DOHH2 (cell line): ENCODE measurements around the gene NET1.

Source experiments
- H3F3A ChIP-seq: fragments of 200-600 bp; sonication (generic), shearing (Covaris generic); 2 replicates; pipeline ENCODE4 v1.6.0; 2016; ENCODE audit warnings: antibody characterized with exemption, mild to moderate bottlenecking; ENCODE audit not compliant: control insufficient read depth, insufficient read depth
- H3K27ac ChIP-seq: fragments of 200-600 bp; sonication (generic); 2 replicates; pipeline ENCODE4 v1.5.1; 2014; ENCODE audit warnings: low read depth, mild to moderate bottlenecking, low read length, moderate library complexity
- H3K27me3 ChIP-seq: fragments of 200-600 bp; sonication (generic); 2 replicates; pipeline ENCODE4 v1.6.1; 2014; ENCODE audit warnings: mild to moderate bottlenecking, low read length, mixed read lengths; ENCODE audit not compliant: control insufficient read depth
- H3K36me3 ChIP-seq: fragments of 200-600 bp; sonication (generic); 2 replicates; pipeline ENCODE4 v1.6.1; 2014; ENCODE audit warnings: mild to moderate bottlenecking, low read length, moderate library complexity, mixed read lengths; ENCODE audit not compliant: control insufficient read depth
- H3K4me1 ChIP-seq: fragments of 200-600 bp; sonication (generic); 2 replicates; pipeline ENCODE4 v1.6.1; 2014; ENCODE audit warnings: mild to moderate bottlenecking, low read length, mixed read lengths; ENCODE audit not compliant: control insufficient read depth
- H3K4me2 ChIP-seq: fragments of 200-600 bp; sonication (generic); 2 replicates; pipeline ENCODE4 v1.6.0; 2014; ENCODE audit warnings: mild to moderate bottlenecking, low read length, moderate library complexity
- H3K4me3 ChIP-seq: fragments of 200-600 bp; sonication (generic); 2 replicates; pipeline ENCODE4 v1.5.1; 2014; ENCODE audit warnings: mild to moderate bottlenecking, low read length, mixed read lengths
- H3K79me2 ChIP-seq: fragments of 200-600 bp; sonication (generic); 2 replicates; pipeline ENCODE4 v1.6.1; 2014; ENCODE audit warnings: mild to moderate bottlenecking, low read length, mixed read lengths; ENCODE audit not compliant: control insufficient read depth
- H3K9me2 ChIP-seq: fragments of 200-600 bp; sonication (generic); replicated peaks from 2 replicates; pipeline ENCODE4 v1.6.1; 2014; ENCODE audit warnings: mild to moderate bottlenecking, low read length, mixed read lengths; ENCODE audit not compliant: control insufficient read depth
- H3K9me3 ChIP-seq: fragments of 200-600 bp; sonication (generic); 2 replicates; pipeline ENCODE4 v1.6.1; 2014; ENCODE audit warnings: antibody characterized with exemption, low read length, mixed read lengths; ENCODE audit not compliant: control insufficient read depth, insufficient read depth
- H4K20me1 ChIP-seq: fragments of 200-600 bp; sonication (generic); 2 replicates; pipeline ENCODE4 v1.6.0; 2014; ENCODE audit warnings: low read depth, mild to moderate bottlenecking, antibody characterized with exemption, low read length, moderate library complexity; ENCODE audit not compliant: control insufficient read depth, insufficient read depth
- EZH2phosphoT487 ChIP-seq: fragments of 200-600 bp; sonication (generic); IDR thresholded peaks from 2 replicates; pipeline ENCODE4 v1.6.1; 2017; ENCODE audit warnings: borderline replicate concordance, mild to moderate bottlenecking, antibody characterized with exemption, low read length, moderate library complexity, mixed read lengths
- TF ChIP-seq, protein P1 (sequence below): fragments of 200-600 bp; sonication (generic); IDR thresholded peaks from one replicate; pipeline ENCODE4 v1.5.1; 2014; ENCODE audit warnings: antibody characterized with exemption, mild to moderate bottlenecking, low read depth, low read length; ENCODE audit not compliant: poor library complexity, severe bottlenecking

The NET1 gene

DNA sequence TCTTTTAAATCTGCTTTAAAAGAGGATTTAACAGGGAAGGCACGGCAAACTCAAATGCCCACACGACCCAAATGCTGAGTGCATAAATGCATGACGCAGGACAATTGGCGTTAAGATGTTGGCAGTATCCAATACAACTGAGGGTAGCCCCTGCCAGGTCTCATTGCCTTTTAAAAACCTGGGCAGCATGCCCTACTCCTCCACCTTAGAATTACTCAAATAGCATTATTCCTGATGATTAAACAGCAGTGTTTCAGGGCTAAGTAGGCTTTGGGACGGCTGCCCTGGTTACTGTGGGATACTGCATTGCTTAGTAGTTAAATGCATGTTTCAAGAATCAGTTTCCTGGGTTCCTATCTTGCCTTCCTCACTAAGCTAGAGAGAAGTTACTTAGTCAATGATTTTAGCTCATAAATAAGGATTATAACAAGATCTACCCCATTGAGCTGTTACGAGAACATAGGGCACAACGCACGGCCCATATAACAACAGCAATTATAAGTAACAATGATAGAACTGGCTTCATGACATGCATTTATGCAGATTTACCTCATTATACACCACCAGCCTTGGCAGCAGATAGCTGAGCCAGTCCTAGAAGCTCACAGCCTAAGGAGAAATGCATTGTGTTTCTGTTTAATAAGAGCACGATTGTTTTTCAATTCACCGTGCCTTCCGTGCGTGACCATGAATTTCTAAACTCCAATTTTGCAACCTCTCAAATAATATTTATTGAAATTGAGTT is 15.6 kb upstream of the NET1 start:
- Histone ChIP-seq H4K20me1 (no peaks in the 10 kb centered on the region), H3K4me2 (no peak overlapping the region), H3F3A (no peaks in the 10 kb centered on the region), H3K36me3 (no peaks in the 10 kb centered on the region), H3K27ac (no peak overlapping the region), H3K9me3 (no peaks in the 10 kb centered on the region), H3K27me3 (peaks cover 10% of the 10 kb centered on the region), H3K4me3 (no peak overlapping the region), H3K9me2 (no peaks in the 10 kb centered on the region), H3K4me1 (no peaks in the 10 kb centered on the region), H3K79me2 (no peaks in the 10 kb centered on the region)
- TF ChIP-seq EZH2phosphoT487, result no peak
- TF ChIP-seq, protein P1, sequence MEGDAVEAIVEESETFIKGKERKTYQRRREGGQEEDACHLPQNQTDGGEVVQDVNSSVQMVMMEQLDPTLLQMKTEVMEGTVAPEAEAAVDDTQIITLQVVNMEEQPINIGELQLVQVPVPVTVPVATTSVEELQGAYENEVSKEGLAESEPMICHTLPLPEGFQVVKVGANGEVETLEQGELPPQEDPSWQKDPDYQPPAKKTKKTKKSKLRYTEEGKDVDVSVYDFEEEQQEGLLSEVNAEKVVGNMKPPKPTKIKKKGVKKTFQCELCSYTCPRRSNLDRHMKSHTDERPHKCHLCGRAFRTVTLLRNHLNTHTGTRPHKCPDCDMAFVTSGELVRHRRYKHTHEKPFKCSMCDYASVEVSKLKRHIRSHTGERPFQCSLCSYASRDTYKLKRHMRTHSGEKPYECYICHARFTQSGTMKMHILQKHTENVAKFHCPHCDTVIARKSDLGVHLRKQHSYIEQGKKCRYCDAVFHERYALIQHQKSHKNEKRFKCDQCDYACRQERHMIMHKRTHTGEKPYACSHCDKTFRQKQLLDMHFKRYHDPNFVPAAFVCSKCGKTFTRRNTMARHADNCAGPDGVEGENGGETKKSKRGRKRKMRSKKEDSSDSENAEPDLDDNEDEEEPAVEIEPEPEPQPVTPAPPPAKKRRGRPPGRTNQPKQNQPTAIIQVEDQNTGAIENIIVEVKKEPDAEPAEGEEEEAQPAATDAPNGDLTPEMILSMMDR, result no peak

DNA sequence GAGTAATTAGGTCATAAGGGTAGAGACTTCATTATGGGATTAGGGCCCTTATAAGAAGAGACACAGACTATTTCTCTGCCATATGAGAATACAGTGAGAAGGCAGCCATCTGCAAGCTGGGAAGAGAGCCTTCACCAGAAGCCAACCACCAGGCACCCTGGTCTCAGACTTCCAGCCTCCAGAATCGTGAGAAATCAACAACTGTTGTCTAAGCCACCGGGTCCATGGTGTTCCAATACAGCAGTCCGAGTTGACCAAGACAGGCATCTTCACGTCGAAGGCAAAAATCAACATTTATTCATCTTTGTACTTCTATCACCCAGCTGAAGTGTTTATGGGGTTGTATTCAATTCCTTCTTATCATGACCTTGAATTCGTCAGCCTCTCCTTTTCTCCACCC is 13.0 kb upstream of the NET1 start:
- no peaks in the 10 kb centered on the region for H3K9me2 ChIP-seq
- H3K79me2 ChIP-seq, result no peaks in the 10 kb centered on the region
- H3K36me3 ChIP-seq, result no peaks in the 10 kb centered on the region
- no peaks in the 10 kb centered on the region for H4K20me1 ChIP-seq
- H3F3A ChIP-seq, result no peaks in the 10 kb centered on the region
- TF ChIP-seq, protein P1, result no peak
- TF ChIP-seq EZH2phosphoT487, result no peak
- no peaks in the 10 kb centered on the region for H3K4me1 ChIP-seq
- H3K4me3 ChIP-seq, result no peak overlapping the region
- H3K27me3 ChIP-seq, result peaks cover 10% of the 10 kb centered on the region
- no peak overlapping the region for H3K4me2 ChIP-seq
- no peaks in the 10 kb centered on the region for H3K9me3 ChIP-seq
- no peak overlapping the region for H3K27ac ChIP-seq

DNA sequence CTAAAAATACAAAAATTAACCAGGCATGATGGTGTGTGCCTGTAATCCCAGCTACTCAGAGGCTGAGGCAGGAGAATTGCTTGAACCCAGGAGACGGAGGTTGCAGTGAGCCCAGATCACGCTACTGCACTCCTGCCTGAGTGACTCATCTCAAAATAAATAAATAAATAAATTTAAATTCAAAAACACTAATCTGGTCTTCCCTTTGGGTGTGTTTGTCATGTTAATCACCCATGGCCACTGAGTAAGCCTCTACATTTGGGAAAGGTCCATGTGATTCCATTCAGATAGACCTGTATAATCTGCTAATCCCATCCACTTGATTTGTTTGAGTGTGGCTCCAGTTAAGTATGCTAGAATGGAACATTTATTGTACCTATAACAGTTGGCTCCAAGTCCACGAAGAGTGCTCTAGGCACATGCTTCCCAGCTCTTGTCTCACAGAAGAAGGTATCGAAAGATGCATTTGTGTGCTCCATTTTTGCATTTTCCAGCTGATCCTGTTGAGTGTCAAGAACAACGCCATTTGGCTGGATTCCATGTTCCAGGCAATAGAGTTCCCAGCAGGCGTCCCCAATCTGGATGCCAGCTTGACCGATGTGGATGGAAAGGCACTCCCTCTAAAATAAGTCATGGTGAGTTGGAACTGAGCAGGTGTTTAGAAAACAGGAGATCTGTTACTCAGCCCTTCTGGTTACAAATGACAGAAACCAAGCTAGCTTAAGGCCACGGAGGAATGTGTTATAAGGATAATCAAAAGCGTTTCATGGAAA is 11.7 kb upstream of the NET1 start:
- H3K4me2 ChIP-seq, result no peak overlapping the region
- H4K20me1 ChIP-seq, result no peaks in the 10 kb centered on the region
- H3K9me3 ChIP-seq, result no peaks in the 10 kb centered on the region
- no peaks in the 10 kb centered on the region for H3F3A ChIP-seq
- H3K79me2 ChIP-seq, result no peaks in the 10 kb centered on the region
- no peak overlapping the region for H3K27ac ChIP-seq
- peaks cover 10% of the 10 kb centered on the region for H3K27me3 ChIP-seq
- no peaks in the 10 kb centered on the region for H3K36me3 ChIP-seq
- TF ChIP-seq EZH2phosphoT487, result no peak
- TF ChIP-seq, protein P1, result no peak
- no peak overlapping the region for H3K4me3 ChIP-seq
- H3K9me2 ChIP-seq, result no peaks in the 10 kb centered on the region
- H3K4me1 ChIP-seq, result no peaks in the 10 kb centered on the region
